GM12874 (cell line): Measurements from ENCODE around the gene USP32.

ENCODE experiments used
- CTCF ChIP-seq: IDR thresholded peaks from 2 replicates; pipeline ENCODE4 v1.5.1; 2011; ENCODE audit warnings: low read depth, mild to moderate bottlenecking, control low read depth, low read length, moderate library complexity; ENCODE audit not compliant: insufficient read depth

USP32 gene

GRCh38 chr17:60392042-60392844 lies at the start of gene USP32:
TSS of gene USP32 (minus strand) at chr17:60392133. CDS start at chr17:60391939, 194 bp downstream.
- TF ChIP-seq CTCF = 0 out of 2 replicates have a peak, but pooled peaks have one; percentile 18

GRCh38 chr17:60439501-60439900 lies 47.6 kb upstream of the USP32 start:
- TF ChIP-seq CTCF = no peak

- no peak for TF ChIP-seq CTCF
These were observed 44.7 kb upstream of the USP32 start for GRCh38 chr17:60436676-60437075.

GRCh38 chr17:60435244-60436167 lies 43.6 kb upstream of the USP32 start:
- TF ChIP-seq CTCF = peak; percentile 79

GRCh38 chr17:60426596-60426995 lies 34.7 kb upstream of the USP32 start:
- no peak for TF ChIP-seq CTCF

GRCh38 chr17:60425626-60426025 lies 33.7 kb upstream of the USP32 start:
- no peak for TF ChIP-seq CTCF

GRCh38 chr17:60423865-60424264 lies 31.9 kb upstream of the USP32 start:
- TF ChIP-seq CTCF = no peak
